DOHH2 (cell line): ENCODE measurements around the gene DNM1.
A peak's percentile ranks its signal among the peaks of the same experiment; 100 is the strongest.

Source experiments
- EZH2phosphoT487 ChIP-seq: fragments of 200-600 bp; sonication (generic); IDR thresholded peaks from 2 replicates; pipeline ENCODE4 v1.6.1; 2017; ENCODE audit warnings: borderline replicate concordance, mild to moderate bottlenecking, antibody characterized with exemption, low read length, moderate library complexity, mixed read lengths
- TF ChIP-seq, protein P1 (sequence below): fragments of 200-600 bp; sonication (generic); IDR thresholded peaks from one replicate; pipeline ENCODE4 v1.5.1; 2014; ENCODE audit warnings: antibody characterized with exemption, mild to moderate bottlenecking, low read depth, low read length; ENCODE audit not compliant: poor library complexity, severe bottlenecking

DNA sequence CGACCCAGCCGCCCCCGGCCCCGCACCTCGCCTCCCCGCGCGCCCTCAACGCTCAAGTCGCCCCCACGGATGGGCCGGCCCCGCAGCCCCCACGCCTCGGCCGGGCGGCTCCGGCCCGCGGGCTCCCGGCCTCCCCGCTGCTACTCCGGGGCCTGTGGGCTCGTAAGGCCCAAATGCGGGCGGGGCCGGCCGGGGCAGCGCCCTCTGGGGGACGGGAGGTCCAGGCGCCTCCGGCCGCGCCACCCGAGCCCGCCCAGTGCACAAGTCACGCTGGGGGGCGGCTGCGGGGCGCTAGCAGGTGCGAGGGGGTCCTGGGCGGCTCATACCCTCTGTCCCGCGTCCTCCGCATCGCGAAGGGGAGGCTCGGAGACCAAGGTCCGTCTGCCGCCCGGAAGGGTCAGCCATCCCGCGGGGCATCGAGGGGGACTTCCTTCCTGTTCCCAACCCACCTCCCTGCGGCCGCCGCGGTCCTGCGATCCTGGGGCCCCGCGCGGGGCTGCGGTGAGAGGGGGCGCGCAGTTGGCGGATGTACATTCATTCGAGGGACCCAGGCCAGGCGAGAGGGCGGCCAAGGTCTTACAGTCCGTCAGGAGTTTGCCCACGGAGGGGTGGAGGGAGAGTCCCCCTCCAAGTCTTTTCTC, 11.7 kb upstream of the DNM1 start, which contains the start of gene CIZ1:
- TF ChIP-seq, protein P1, sequence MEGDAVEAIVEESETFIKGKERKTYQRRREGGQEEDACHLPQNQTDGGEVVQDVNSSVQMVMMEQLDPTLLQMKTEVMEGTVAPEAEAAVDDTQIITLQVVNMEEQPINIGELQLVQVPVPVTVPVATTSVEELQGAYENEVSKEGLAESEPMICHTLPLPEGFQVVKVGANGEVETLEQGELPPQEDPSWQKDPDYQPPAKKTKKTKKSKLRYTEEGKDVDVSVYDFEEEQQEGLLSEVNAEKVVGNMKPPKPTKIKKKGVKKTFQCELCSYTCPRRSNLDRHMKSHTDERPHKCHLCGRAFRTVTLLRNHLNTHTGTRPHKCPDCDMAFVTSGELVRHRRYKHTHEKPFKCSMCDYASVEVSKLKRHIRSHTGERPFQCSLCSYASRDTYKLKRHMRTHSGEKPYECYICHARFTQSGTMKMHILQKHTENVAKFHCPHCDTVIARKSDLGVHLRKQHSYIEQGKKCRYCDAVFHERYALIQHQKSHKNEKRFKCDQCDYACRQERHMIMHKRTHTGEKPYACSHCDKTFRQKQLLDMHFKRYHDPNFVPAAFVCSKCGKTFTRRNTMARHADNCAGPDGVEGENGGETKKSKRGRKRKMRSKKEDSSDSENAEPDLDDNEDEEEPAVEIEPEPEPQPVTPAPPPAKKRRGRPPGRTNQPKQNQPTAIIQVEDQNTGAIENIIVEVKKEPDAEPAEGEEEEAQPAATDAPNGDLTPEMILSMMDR, result peak; percentile 77
- TF ChIP-seq EZH2phosphoT487, result no peak
